Suppressor macrophage (primary cell): ENCODE results near the gene PYGM.
A peak's percentile ranks its signal among the peaks of the same experiment; 100 is the strongest.

Experiments
- DNase-seq, 4 experiments: peaks; one replicate each; pipeline ENCODE4 v3.0.0-alpha.2; 2020 to 2022

PYGM gene

GRCh38 chr11:64753380-64754123 lies 6.2 kb downstream of the PYGM start:
- DNase-seq: no peak

GRCh38 chr11:64753019-64753379 lies 6.8 kb downstream of the PYGM start:
- no peak for DNase-seq

GRCh38 chr11:64752175-64752970 lies 7.4 kb downstream of the PYGM start:
- no peak for DNase-seq

- no peak for DNase-seq
Observed at GRCh38 chr11:64751580-64751979, 8.2 kb downstream of the PYGM start.

GRCh38 chr11:64751136-64751535 lies 8.6 kb downstream of the PYGM start:
- DNase-seq: no peak

GRCh38 chr11:64750361-64751054 lies 9.3 kb downstream of the PYGM start:
- DNase-seq: no peak

- DNase-seq: no peak
Observed at GRCh38 chr11:64747961-64748665, 11.7 kb downstream of the PYGM start.

GRCh38 chr11:64746486-64746885 lies 13.3 kb downstream of the PYGM start:
- no peak for DNase-seq

GRCh38 chr11:64745521-64746328 lies 14.0 kb downstream of the PYGM start:
- DNase-seq: peak; percentile 38 to 65 (median 46)

GRCh38 chr11:64745189-64745520 lies 14.6 kb downstream of the PYGM start:
- DNase-seq: peak; percentile 61 to 81 (median 74)

GRCh38 chr11:64744544-64745188 lies 15.1 kb downstream of the PYGM start:
- no peak for DNase-seq

- peak; percentile 64 to 85 (median 76) for DNase-seq
Observed at GRCh38 chr11:64743591-64744543, 15.9 kb downstream of the PYGM start, which contains the start of gene RASGRP2. Gene RASGRP2 (minus strand): TSS chr11:64744142. CDS start chr11:64742866, 1,276 bp downstream.

- peak; percentile 73 to 88 (median 85) for DNase-seq
Observed at GRCh38 chr11:64742889-64743590, 16.7 kb downstream of the PYGM start.

GRCh38 chr11:64742087-64742888 lies 17.5 kb downstream of the PYGM start:
- DNase-seq: peak in 3 of 4 experiments; percentile 40 to 58 (median 56)

- DNase-seq: no peak
Observed at GRCh38 chr11:64741375-64742086, 18.2 kb downstream of the PYGM start.

GRCh38 chr11:64739871-64740270 lies 19.9 kb downstream of the PYGM start:
- DNase-seq: no peak

- no peak for DNase-seq
Observed at GRCh38 chr11:64736654-64737053, 23.1 kb downstream of the PYGM start.

GRCh38 chr11:64735725-64736259 lies 24.0 kb downstream of the PYGM start:
- DNase-seq: no peak
